Measurements from ENCODE around the gene EFNA3. TPM values are rescaled to one million over a fixed set of nuclear protein-coding genes. Genes with fewer than 3 reads are reported as not detected.

The EFNA3 gene
- total and polyA plus RNA-seq, 2 of the 4 experiments (the other 2 are of a cell fraction), result 0.72 to 1.6 TPM

- no peak overlapping the region for H2BK20ac ChIP-seq (ENCODE audit: low read depth, low read length)
- H3K14ac ChIP-seq (replicated peaks; ENCODE audit: low read depth, low read length), result no peak overlapping the region
- no peaks in the 10 kb centered on the region for H3K9me1 ChIP-seq (ENCODE audit: insufficient read depth, low read length)
- no peak overlapping the region for H2BK5ac ChIP-seq (ENCODE audit: low read depth, low read length, poor library complexity, severe bottlenecking)
- H2AK5ac ChIP-seq (ENCODE audit: low read depth, low read length), result no peak overlapping the region
- H2AK9ac ChIP-seq (replicated peaks; ENCODE audit: low read depth, low read length, poor library complexity), result no peak overlapping the region
- peaks cover 4% of the 10 kb centered on the region; the same call in 1 of the 2 replicates for H3K4me1 ChIP-seq (ENCODE audit: control insufficient read depth, insufficient read depth, low read length)
- H3K18ac ChIP-seq (ENCODE audit: low read depth, low read length), result no peak overlapping the region
- no peak overlapping the region for H3K27ac ChIP-seq (ENCODE audit: insufficient read depth, low read length)
- TF ChIP-seq RAD21 (IDR thresholded peaks at IDR 0.05; ENCODE audit: low read length), result no peak
- TF ChIP-seq BHLHE40 (IDR thresholded peaks at IDR 0.05; ENCODE audit: low read depth, low read length), result no peak
- TF ChIP-seq POLR2A (IDR thresholded peaks at IDR 0.05; ENCODE audit: low read depth, low read length), result no peak
- TF ChIP-seq USF2 (IDR thresholded peaks at IDR 0.05; ENCODE audit: low read depth, low read length), result no peak
- no peak for TF ChIP-seq MAZ (IDR thresholded peaks at IDR 0.05; ENCODE audit: borderline replicate concordance, low read depth, low read length)
- no peak for TF ChIP-seq FOS (IDR thresholded peaks at IDR 0.05; ENCODE audit: low read depth, low read length)
- TF ChIP-seq MAFK (IDR thresholded peaks at IDR 0.05; ENCODE audit: low read depth, low read length), result no peak
- no peak for TF ChIP-seq MXI1 (IDR thresholded peaks at IDR 0.05; ENCODE audit: borderline replicate concordance, low read depth, low read length)
- TF ChIP-seq RCOR1 (IDR thresholded peaks at IDR 0.05; ENCODE audit: insufficient replicate concordance, low read length), result no peak
- TF ChIP-seq RFX5 (IDR thresholded peaks at IDR 0.05; ENCODE audit: low read depth, low read length), result no peak
- TF ChIP-seq NFE2L2 (IDR thresholded peaks at IDR 0.05; ENCODE audit: low read depth, low read length), result no peak
- no peak for TF ChIP-seq CHD1 (IDR thresholded peaks at IDR 0.05; ENCODE audit: low read depth, low read length)
- TF ChIP-seq, protein P1, sequence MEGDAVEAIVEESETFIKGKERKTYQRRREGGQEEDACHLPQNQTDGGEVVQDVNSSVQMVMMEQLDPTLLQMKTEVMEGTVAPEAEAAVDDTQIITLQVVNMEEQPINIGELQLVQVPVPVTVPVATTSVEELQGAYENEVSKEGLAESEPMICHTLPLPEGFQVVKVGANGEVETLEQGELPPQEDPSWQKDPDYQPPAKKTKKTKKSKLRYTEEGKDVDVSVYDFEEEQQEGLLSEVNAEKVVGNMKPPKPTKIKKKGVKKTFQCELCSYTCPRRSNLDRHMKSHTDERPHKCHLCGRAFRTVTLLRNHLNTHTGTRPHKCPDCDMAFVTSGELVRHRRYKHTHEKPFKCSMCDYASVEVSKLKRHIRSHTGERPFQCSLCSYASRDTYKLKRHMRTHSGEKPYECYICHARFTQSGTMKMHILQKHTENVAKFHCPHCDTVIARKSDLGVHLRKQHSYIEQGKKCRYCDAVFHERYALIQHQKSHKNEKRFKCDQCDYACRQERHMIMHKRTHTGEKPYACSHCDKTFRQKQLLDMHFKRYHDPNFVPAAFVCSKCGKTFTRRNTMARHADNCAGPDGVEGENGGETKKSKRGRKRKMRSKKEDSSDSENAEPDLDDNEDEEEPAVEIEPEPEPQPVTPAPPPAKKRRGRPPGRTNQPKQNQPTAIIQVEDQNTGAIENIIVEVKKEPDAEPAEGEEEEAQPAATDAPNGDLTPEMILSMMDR (conservative IDR thresholded peaks at IDR 0.05; ENCODE audit: low read depth, low read length), result no peak
- TF ChIP-seq SMC3 (IDR thresholded peaks at IDR 0.05; ENCODE audit: low read depth, low read length), result no peak
- TF ChIP-seq CEBPB (IDR thresholded peaks at IDR 0.05; ENCODE audit: low read depth, low read length), result no peak
- no peak for TF ChIP-seq ELK1 (IDR thresholded peaks at IDR 0.05; ENCODE audit: borderline replicate concordance, low read depth, low read length)
- H4K8ac ChIP-seq (ENCODE audit: low read depth in 2 of 2, low read length in 2 of 2), result no peak overlapping the region
- intact Hi-C loops (cut with micrococcal nuclease) (loop anchor here (2.0 to 5.0 kb wide), 2 partner anchors 103 to 502 kb away; partner anchors contain the start of genes PBXIP1 and UBE2Q1), dilution Hi-C loops (cut with HindIII; ENCODE audit: low sequenced_read_pairs, unreplicated experiment) (no loop called here), in situ Hi-C loops (cut with MboI; ENCODE audit: low sequenced_read_pairs) (no loop called here)
- H4K5ac ChIP-seq (ENCODE audit: low read depth, low read length), result no peak overlapping the region
- H3K36me3 ChIP-seq (ENCODE audit: control insufficient read depth, insufficient read depth, low read length), result peaks cover 13% of the 10 kb centered on the region
- H3K27me3 ChIP-seq (ENCODE audit: control insufficient read depth, insufficient read depth, low read length), result no peaks in the 10 kb centered on the region
- ATAC-seq (ENCODE audit: low read depth) (no peak), DNase-seq (no peak)
- H4K91ac ChIP-seq (ENCODE audit: insufficient read depth, low read depth, low read length), result no peak overlapping the region
- CTCF ChIA-PET, result interaction anchor here (1.5 kb wide), 1 partner anchor 16 kb away, joined by 12 read pairs; no protein-coding TSS in a partner anchor
- H3K56ac ChIP-seq (ENCODE audit: extremely low read depth, insufficient read depth, low read length), result no peak overlapping the region
- peaks cover 13% of the 10 kb centered on the region for H4K20me1 ChIP-seq (ENCODE audit: insufficient read depth, low read length)
- H3K23ac ChIP-seq (ENCODE audit: low read depth, low read length), result no peak overlapping the region
- H2BK120ac ChIP-seq (ENCODE audit: low read depth, low read length), result no peak overlapping the region
- no TSS peak for BruUV-seq (replicated peaks)
- H2BK15ac ChIP-seq (ENCODE audit: low read depth, low read length), result no peak overlapping the region
- peaks cover 10 to 13% of the 10 kb centered on the region in 2 experiments for H3K79me1 ChIP-seq (ENCODE audit: low read depth in 1 of 2, low read length in 2 of 2)
- no peak overlapping the region for H3K9ac ChIP-seq (ENCODE audit: low read depth, low read length)
- no peak overlapping the region for H3K4me2 ChIP-seq (ENCODE audit: low read depth, low read length)
- H3K4ac ChIP-seq (ENCODE audit: low read depth, low read length), result no peak overlapping the region
- no peak overlapping the region for H2AFZ ChIP-seq (replicated peaks; ENCODE audit: low read length, poor library complexity)
- POLR2A ChIA-PET (ENCODE audit: unreplicated experiment), result no interaction called here
- no peak overlapping the region for H3K4me3 ChIP-seq (ENCODE audit: insufficient read depth, low read depth, low read length)
- no peaks in the 10 kb centered on the region for H3K9me3 ChIP-seq (ENCODE audit: control insufficient read depth, insufficient read depth, low read length)
- 80% methylated on average over 1 of the region's 8 CpGs; no CpG with 5 or more reads in 1 of the 2 experiments for WGBS, 2 experiments (ENCODE audit: extremely low coverage in 2 of 2, insufficient read length in 1 of 2)
Observed at GRCh38 chr1:155060736-155061135, 17.9 kb upstream of the EFNA3 start.
